GM20000 (cell line): ENCODE data around the gene PPP6R3.

Experiments
- DNase-seq: peaks from one replicate; pipeline ENCODE4 v3.0.0; 2012; ENCODE audit warnings: low spot score
- CTCF ChIP-seq: IDR thresholded peaks from 2 replicates; pipeline ENCODE4 v1.5.1; 2012; ENCODE audit warnings: mild to moderate bottlenecking, control low read depth; ENCODE audit errors: extremely low read depth, missing control alignments

The PPP6R3 gene

DNA sequence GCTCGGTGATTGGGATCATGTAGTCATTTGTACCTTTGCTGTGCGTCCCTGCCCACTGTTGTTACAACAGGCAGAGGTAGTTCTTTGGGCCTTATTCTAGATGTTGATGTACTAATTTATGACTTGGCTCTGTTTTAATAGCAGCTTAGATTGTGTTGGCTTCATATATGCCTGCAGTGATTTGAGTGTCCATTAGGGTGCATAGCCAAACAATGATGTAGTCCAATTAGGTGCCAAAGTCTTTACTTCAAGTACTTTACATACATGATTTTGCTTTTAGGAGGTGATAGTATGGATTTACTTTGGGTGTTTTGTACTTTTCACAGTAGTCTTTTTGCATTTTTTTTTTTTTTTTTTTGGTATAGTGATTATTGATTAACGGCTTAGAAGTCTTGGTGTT lies 46.4 kb downstream of the PPP6R3 start:
- TF ChIP-seq CTCF = no peak
- no peak for DNase-seq

DNA sequence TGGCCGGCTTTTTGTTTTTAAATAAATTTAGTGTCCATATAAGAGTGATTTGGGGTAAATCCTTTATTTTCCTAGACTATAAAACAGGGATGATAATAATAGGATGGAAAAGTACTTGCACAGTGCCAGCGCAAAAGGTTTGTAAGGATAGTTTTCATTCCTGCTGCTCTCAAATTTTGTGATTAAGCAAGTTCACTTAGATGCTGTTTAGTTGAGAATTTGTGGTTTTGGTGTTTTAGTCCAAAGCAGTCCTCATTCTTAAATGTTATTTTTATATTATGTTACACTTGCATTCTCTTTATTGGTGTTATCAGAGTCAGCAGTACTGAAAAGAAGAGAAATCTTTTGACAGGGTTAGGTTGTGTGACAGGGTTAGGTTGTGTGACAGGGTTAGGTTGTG lies 47.9 kb downstream of the PPP6R3 start:
- no peak for TF ChIP-seq CTCF

GRCh38 chr11:68509066-68509465 lies 48.5 kb downstream of the PPP6R3 start:
- no peak for TF ChIP-seq CTCF
- DNase-seq = no peak

More for the DNA sequence above, 47.9 kb downstream of the PPP6R3 start:
- no peak for DNase-seq

GRCh38 chr11:68513930-68514487 lies 53.5 kb downstream of the PPP6R3 start:
- no peak for DNase-seq
- no peak for TF ChIP-seq CTCF

- no peak for DNase-seq
- TF ChIP-seq CTCF = no peak
Measured at GRCh38 chr11:68517121-68517741, 56.7 kb downstream of the PPP6R3 start.

DNA sequence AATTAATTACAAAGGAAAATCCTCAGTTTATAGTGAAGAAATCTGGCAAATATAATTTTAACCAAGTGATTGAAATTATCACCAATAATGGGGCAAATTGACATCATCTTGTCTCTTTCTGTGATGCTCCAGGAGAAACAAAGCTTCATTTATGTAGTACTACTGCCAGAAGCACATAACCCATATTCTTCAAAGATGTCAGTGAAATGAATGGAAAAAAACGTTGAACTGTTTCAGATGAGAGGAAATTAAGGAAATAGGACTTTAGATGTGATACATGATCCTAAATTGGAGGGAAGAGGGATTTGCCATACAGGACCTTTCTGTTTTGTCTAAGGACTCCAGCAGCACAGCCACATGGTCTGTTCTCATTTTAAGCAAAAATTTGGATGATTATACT lies 57.6 kb downstream of the PPP6R3 start:
- TF ChIP-seq CTCF = no peak
- DNase-seq = no peak

- TF ChIP-seq CTCF = no peak
- no peak for DNase-seq
Measured at GRCh38 chr11:68521969-68522652, 61.6 kb downstream of the PPP6R3 start.
